A549 treated with AZD2906 at 1 μM for 4 hours (cell line): ENCODE data around the gene TFF3. TPM values are rescaled to one million over a fixed set of nuclear protein-coding genes. Genes with fewer than 3 reads are reported as not detected.

Experiments used
- total RNA-seq: library from RNA; stranded (reverse); fragments of 200-300 nt; extraction: Qiagen RNA extraction; gene quantifications from 5 replicates; pipeline ENCODE4 v1.2.3, GENCODE V29; 2022

TFF3 gene, protein sequence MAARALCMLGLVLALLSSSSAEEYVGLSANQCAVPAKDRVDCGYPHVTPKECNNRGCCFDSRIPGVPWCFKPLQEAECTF
- total RNA-seq = not detected in 5 replicates

DNA sequence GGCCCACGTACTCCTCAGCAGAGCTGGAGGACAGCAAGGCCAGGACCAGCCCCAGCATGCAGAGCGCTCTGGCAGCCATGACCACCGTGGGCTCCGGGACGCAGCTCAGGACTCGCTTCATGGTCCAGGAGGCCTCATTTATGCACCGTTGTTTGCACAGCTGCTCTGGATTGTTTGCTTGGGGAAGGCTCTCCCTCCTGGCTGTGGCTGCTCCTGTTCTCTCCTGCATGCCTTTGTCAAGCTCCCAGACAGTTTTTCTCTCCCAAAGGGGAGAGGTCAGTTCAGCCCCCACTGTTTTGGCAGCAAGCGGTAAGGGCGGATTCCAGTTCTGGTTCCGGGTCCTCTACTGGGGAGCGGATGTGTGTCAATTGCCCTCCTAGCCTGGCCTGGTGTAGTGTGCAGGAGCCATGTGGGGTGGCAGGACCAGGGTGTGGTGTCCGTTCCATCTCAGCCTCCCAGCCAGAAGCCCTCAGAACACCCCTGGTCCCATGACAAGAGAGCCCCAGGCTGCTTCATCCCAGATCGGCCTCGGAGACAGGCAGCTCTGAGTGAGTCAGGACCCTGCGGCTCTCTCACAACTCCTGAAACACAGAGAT lies at the start of gene TFF3:
TSS of gene TFF3 (minus strand) at position 114 of the 596 bp plus-strand sequence. CDS start at position 79, 35 bp downstream.

DNA sequence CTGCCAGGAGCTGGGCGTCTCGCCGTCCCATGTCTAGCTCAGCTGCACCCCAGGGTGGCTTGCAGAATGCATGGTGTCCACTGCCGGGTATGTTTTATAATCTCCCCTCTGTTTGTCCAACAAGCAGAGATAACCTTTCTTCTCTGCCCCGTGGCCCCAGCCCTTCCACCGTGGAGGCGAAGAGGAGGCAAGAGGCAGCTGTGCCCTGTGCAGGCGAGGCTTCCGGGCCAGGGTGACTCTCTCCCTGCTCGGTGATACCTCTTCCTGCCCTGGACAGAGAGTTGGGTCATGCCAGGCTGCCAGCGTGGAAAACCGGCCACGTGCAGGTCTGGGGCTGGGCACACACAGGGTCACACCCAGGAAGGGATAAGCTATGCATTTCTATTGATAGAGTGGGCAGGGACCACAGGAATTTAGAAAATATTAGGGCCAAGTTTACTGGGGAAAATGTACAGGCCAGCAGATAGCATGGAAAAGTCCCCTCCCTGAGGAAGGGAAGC lies 35.8 kb upstream of the TFF3 start, which contains the start of gene TFF2:
TSS of gene TFF2 (minus strand) at position 68 of the 500 bp plus-strand sequence. CDS start at position 31, 37 bp downstream.

Other genes with a start within 250 kb of the TFF3 start
- not detected in 5 replicates for gene UMODL1, start 244.1 kb downstream of the TFF3 start, total RNA-seq
- 2.6 to 3.0 TPM (median 2.7 TPM) in 5 replicates for gene ABCG1, start 96.3 kb downstream of the TFF3 start, total RNA-seq
- not detected in 5 replicates for gene TFF2, start 35.6 kb upstream of the TFF3 start, total RNA-seq
- 23.1 to 27.2 TPM (median 25.9 TPM) in 5 replicates for gene TFF1, start 51.1 kb upstream of the TFF3 start, total RNA-seq
- gene TMPRSS3, start 80.6 kb upstream of the TFF3 start, total RNA-seq = 0.14 to 0.30 TPM (median 0.20 TPM) in 5 replicates
- 0.07 to 0.22 TPM (median 0.12 TPM) in 5 replicates for gene UBASH3A, start 88.5 kb upstream of the TFF3 start, total RNA-seq
- gene RSPH1, start 180.8 kb upstream of the TFF3 start, total RNA-seq = 0.45 to 0.66 TPM (median 0.61 TPM) in 5 replicates
- 3.1 to 3.6 TPM (median 3.2 TPM) in 5 replicates for gene SLC37A1, start 198.4 kb upstream of the TFF3 start, total RNA-seq